ENCODE measurements around the gene USP37. TPM values are rescaled to one million over a fixed set of nuclear protein-coding genes. Genes with fewer than 3 reads are reported as not detected.

Gene USP37
- total RNA-seq, 1 experiment from 2014 or later: 31.0 TPM

GRCh38 chr2:218569661-218570500 lies 1.7 kb upstream of the USP37 start:
- Histone ChIP-seq H3K27me3 (replicated peaks; ENCODE audit: insufficient read depth, low read depth, low read length, poor library complexity) (no peaks in the 10 kb centered on the region), H3K36me3 (ENCODE audit: insufficient read depth, low read length, poor library complexity, severe bottlenecking) (peaks cover 30% of the 10 kb centered on the region), H3K27ac (ENCODE audit: low read depth, low read length, poor library complexity, severe bottlenecking) (peak overlapping the region; percentile 94), H3K4me1 (ENCODE audit: insufficient read depth, low read length, poor library complexity, severe bottlenecking) (peaks cover 19% of the 10 kb centered on the region), H3K9me3 (ENCODE audit: low read depth, low read length, poor library complexity, severe bottlenecking) (no peaks in the 10 kb centered on the region), H3K4me3 (ENCODE audit: low read depth, low read length, poor library complexity, severe bottlenecking) (peak overlapping the region; percentile 92)
- peak; percentile 22 for DNase-seq (ENCODE audit: low spot score)
- no peak for TF ChIP-seq EZH2 (IDR thresholded peaks at IDR 0.05; ENCODE audit: borderline replicate concordance, low read depth, low read length, poor library complexity, severe bottlenecking)
- TF ChIP-seq, protein P1, sequence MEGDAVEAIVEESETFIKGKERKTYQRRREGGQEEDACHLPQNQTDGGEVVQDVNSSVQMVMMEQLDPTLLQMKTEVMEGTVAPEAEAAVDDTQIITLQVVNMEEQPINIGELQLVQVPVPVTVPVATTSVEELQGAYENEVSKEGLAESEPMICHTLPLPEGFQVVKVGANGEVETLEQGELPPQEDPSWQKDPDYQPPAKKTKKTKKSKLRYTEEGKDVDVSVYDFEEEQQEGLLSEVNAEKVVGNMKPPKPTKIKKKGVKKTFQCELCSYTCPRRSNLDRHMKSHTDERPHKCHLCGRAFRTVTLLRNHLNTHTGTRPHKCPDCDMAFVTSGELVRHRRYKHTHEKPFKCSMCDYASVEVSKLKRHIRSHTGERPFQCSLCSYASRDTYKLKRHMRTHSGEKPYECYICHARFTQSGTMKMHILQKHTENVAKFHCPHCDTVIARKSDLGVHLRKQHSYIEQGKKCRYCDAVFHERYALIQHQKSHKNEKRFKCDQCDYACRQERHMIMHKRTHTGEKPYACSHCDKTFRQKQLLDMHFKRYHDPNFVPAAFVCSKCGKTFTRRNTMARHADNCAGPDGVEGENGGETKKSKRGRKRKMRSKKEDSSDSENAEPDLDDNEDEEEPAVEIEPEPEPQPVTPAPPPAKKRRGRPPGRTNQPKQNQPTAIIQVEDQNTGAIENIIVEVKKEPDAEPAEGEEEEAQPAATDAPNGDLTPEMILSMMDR (conservative IDR thresholded peaks at IDR 0.05; ENCODE audit: low read depth, low read length): no peak
- intact Hi-C loops (cut with micrococcal nuclease; ENCODE audit: unreplicated experiment): loop anchor here (10.0 kb wide), 1 partner anchor 1985 kb away; no protein-coding TSS in a partner anchor
- ChIA-PET CTCF (no interaction called here), POLR2A (ENCODE audit: low non-redundant PET) (no interaction called here)
- BruUV-seq (replicated peaks): TSS peak; percentile 49

DNA sequence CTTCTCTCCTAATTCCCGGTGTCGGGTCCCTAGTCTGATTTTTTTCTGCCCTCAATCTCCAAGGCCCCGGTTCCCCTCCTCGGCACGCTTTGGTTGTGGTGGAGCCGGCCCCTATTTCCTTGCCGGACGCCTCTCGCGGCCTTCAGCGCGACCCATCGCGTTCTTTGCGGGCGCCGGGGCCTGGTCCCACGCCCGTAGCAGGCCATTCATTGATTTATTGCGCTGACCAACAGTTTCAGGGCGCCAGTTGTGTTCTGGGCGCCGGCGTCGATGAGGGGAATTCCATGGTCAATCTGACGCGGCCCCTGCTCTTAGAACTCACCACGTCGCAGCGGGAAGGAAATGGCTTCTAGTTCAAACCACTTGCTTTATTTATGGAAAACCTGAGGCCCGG lies 884 bp upstream of the USP37 start:
- H3K36me3 ChIP-seq (ENCODE audit: insufficient read depth, low read length, poor library complexity, severe bottlenecking): peaks cover 32% of the 10 kb centered on the region
- peak overlapping the region; percentile 92 for H3K4me3 ChIP-seq (ENCODE audit: low read depth, low read length, poor library complexity, severe bottlenecking)
- ChIA-PET CTCF (no interaction called here), POLR2A (ENCODE audit: low non-redundant PET) (no interaction called here)
- peak; percentile 37 for DNase-seq (ENCODE audit: low spot score)
- TF ChIP-seq EZH2 (IDR thresholded peaks at IDR 0.05; ENCODE audit: borderline replicate concordance, low read depth, low read length, poor library complexity, severe bottlenecking): no peak
- TF ChIP-seq, protein P1 (conservative IDR thresholded peaks at IDR 0.05; ENCODE audit: low read depth, low read length): no peak
- peak overlapping the region; percentile 94 for H3K27ac ChIP-seq (ENCODE audit: low read depth, low read length, poor library complexity, severe bottlenecking)
- H3K9me3 ChIP-seq (ENCODE audit: low read depth, low read length, poor library complexity, severe bottlenecking): no peaks in the 10 kb centered on the region
- peaks cover 19% of the 10 kb centered on the region for H3K4me1 ChIP-seq (ENCODE audit: insufficient read depth, low read length, poor library complexity, severe bottlenecking)
- no peaks in the 10 kb centered on the region for H3K27me3 ChIP-seq (replicated peaks; ENCODE audit: insufficient read depth, low read depth, low read length, poor library complexity)
- intact Hi-C loops (cut with micrococcal nuclease; ENCODE audit: unreplicated experiment): loop anchor here (10.0 kb wide), 1 partner anchor 1984 kb away; no protein-coding TSS in a partner anchor
- no TSS peak for BruUV-seq (replicated peaks)

DNA sequence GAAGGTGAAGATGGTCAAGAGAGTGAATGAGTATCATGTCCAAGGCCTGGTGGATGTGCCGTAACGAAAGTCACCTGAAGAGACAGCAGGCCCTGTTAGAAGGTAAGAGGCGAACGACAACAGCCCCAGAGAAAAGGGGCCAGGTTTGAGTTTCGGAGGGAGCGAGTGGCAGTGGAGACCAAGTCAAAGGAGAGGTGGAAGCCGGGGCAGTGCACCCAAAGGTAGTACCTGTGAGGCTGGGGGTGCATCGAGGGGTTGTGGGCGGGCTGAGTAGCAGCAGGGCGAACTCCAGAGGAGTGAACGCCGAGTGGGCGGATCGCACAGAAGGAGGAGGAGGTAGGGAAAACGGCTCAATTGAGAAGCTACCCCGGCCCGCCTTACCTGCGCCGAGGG lies 358 bp downstream of the USP37 start:
- Histone ChIP-seq H3K4me1 (ENCODE audit: insufficient read depth, low read length, poor library complexity, severe bottlenecking) (peaks cover 19% of the 10 kb centered on the region), H3K27ac (ENCODE audit: low read depth, low read length, poor library complexity, severe bottlenecking) (peak overlapping the region; percentile 91), H3K36me3 (ENCODE audit: insufficient read depth, low read length, poor library complexity, severe bottlenecking) (peaks cover 33% of the 10 kb centered on the region), H3K9me3 (ENCODE audit: low read depth, low read length, poor library complexity, severe bottlenecking) (no peaks in the 10 kb centered on the region), H3K27me3 (replicated peaks; ENCODE audit: insufficient read depth, low read depth, low read length, poor library complexity) (no peaks in the 10 kb centered on the region), H3K4me3 (ENCODE audit: low read depth, low read length, poor library complexity, severe bottlenecking) (peak overlapping the region; percentile 92)
- DNase-seq (ENCODE audit: low spot score): no peak
- TF ChIP-seq, protein P1 (conservative IDR thresholded peaks at IDR 0.05; ENCODE audit: low read depth, low read length): no peak
- no peak for TF ChIP-seq EZH2 (IDR thresholded peaks at IDR 0.05; ENCODE audit: borderline replicate concordance, low read depth, low read length, poor library complexity, severe bottlenecking)
- no TSS peak for BruUV-seq (replicated peaks)
- intact Hi-C loops (cut with micrococcal nuclease; ENCODE audit: unreplicated experiment): loop anchor here (10.0 kb wide), 1 partner anchor 1983 kb away; no protein-coding TSS in a partner anchor
- ChIA-PET POLR2A (ENCODE audit: low non-redundant PET) (no interaction called here), CTCF (no interaction called here)

All from A673 (cell line).